ENCODE measurements around the gene FAM199X.

DNA sequence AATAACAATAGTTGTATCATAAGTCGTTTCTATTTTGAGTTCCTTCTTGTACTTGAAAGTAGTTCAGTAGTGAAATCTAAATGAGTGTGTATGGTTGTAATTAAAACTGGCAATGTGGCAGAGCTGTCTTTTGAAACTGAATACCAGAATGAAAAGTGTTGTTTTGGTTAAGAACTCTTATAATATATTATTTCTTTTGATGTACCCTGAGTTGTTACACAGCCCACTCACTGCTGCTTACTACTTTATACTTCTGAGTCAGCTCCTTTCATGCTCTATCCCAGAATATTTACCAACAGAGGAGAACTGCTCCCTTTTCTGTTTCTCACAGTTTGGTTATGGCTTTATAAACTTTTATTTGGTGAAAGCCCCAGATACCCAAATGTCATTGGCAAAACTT lies 28.8 kb downstream of the FAM199X start:
- TF ChIP-seq, protein P1, sequence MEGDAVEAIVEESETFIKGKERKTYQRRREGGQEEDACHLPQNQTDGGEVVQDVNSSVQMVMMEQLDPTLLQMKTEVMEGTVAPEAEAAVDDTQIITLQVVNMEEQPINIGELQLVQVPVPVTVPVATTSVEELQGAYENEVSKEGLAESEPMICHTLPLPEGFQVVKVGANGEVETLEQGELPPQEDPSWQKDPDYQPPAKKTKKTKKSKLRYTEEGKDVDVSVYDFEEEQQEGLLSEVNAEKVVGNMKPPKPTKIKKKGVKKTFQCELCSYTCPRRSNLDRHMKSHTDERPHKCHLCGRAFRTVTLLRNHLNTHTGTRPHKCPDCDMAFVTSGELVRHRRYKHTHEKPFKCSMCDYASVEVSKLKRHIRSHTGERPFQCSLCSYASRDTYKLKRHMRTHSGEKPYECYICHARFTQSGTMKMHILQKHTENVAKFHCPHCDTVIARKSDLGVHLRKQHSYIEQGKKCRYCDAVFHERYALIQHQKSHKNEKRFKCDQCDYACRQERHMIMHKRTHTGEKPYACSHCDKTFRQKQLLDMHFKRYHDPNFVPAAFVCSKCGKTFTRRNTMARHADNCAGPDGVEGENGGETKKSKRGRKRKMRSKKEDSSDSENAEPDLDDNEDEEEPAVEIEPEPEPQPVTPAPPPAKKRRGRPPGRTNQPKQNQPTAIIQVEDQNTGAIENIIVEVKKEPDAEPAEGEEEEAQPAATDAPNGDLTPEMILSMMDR (IDR thresholded peaks at IDR 0.05), result no peak
- no peak for TF ChIP-seq POLR2AphosphoS5 (IDR thresholded peaks at IDR 0.05)
- no peak for TF ChIP-seq POLR2A (IDR thresholded peaks at IDR 0.05)
